ENCODE results near the gene HCN4.

HCN4 gene

DNA sequence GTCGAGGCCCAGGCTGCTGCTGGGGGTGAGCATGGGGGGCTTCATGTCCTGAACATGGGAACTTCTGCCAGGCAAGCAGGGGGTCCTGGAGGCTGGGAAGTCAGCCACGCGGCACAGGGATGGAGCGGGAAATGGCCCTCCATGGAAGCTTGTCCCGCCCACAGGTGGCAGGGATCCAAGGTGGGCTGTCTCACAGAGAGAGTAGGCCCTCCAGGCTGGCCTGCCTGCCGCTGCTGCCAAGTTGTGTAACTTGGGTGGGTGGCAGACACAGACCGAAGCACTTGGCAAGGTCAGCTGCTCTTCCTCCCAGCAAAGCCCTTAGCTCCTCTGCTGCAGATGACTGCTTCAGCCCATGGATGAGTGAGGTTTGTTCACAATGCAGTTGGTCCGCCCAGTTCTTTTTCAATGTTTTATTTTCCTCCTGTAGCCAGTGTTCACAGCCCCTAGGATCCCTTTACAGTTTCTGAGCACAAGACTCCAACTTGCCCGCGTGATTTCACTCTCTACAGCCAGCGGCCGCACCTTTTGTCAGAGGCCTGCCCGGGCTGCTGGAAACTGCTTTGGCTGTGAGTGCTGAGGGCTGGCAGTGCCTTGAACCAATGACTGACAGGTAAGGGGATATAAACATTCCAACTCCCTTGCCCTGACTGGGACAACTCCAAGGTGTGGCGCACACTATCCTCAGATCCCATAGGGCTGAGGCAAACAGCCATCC, 26.7 kb downstream of the HCN4 start:
- DNase-seq (ENCODE audit: low read depth in 2 of 2) = peak in 1 of 2 donors; percentile 37

GRCh38 chr15:73340502-73341192, 28.1 kb downstream of the HCN4 start:
- H3K4me3 ChIP-seq (replicated peaks in 1 of 2; ENCODE audit: low read depth in 2 of 2, low read length in 2 of 2) = no peak overlapping the region
- no peak for TF ChIP-seq CTCF (IDR thresholded peaks at IDR 0.05; ENCODE audit: low read depth, low read length)
- no peak for DNase-seq (ENCODE audit: low read depth in 2 of 2)

More for the DNA sequence above, 26.7 kb downstream of the HCN4 start:
- no peak overlapping the region for H3K4me3 ChIP-seq (replicated peaks in 1 of 2; ENCODE audit: low read depth in 2 of 2, low read length in 2 of 2)
- TF ChIP-seq CTCF (IDR thresholded peaks at IDR 0.05; ENCODE audit: low read depth, low read length) = no peak

DNA sequence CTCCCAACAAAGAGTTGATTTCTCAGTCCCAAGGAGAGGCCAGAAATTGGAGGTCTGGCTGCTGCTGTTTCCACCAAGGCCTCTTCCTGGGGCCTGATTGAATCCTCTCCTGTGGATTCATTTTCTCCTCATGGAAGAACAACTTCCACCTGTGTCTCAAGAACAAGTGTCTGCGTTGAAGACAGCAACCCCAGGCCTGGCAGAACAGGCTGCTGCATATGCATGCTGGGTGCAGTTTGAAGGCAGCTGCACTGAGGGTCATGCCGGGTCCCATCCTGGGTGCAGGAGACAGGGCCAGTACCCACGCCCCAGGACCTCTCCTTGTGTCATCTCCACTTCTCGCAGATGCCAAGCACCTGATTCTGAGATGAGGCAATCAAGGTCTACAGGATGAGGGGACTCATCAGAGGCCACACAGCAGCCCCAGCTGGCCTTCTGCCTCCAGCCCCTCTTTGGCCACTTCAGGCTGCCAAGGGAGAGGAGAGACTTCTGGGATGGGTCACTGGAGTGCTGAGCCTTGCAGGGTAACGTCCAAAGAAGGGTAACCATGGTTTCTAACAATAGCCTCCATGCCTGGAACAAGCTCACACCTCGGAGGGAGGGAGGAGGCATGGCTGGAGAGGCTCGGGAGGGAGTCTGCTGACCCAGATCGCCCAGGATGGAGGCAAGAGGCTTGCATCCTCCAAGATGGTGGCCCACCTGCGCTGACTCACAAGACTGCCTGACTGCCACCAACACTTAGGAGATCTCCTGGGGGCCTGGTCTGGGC, 30.0 kb downstream of the HCN4 start:
- no peak for TF ChIP-seq CTCF (IDR thresholded peaks at IDR 0.05; ENCODE audit: low read depth, low read length)
- DNase-seq (ENCODE audit: low read depth in 2 of 2) = no peak
- H3K4me3 ChIP-seq (replicated peaks in 1 of 2; ENCODE audit: low read depth in 2 of 2, low read length in 2 of 2) = no peak overlapping the region

- no peak for TF ChIP-seq CTCF (IDR thresholded peaks at IDR 0.05; ENCODE audit: low read depth, low read length)
- H3K4me3 ChIP-seq (replicated peaks in 1 of 2; ENCODE audit: low read depth in 2 of 2, low read length in 2 of 2) = no peak overlapping the region
- DNase-seq (ENCODE audit: low read depth in 2 of 2) = no peak
Measured at GRCh38 chr15:73338058-73338457, 30.7 kb downstream of the HCN4 start.

DNA sequence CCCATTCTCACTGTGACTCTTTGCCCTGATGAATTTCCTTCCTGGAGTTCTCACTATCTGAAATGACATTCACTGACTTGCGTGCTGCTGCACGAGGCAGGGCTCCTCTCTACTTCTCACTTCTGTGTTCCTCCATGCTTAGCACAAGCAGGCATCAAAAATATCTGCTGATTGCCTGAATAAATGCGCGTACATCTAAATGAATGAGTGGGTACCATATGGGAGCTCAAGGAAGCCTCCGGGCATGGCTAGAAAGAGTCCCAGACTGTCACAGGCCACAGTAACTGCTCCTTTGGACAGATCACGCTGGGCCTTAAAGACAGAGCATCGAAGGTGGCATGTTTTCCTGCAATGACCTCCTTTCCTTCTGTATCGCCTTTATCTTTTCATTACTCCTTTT, 31.6 kb downstream of the HCN4 start:
- H3K4me3 ChIP-seq (replicated peaks in 1 of 2; ENCODE audit: low read depth in 2 of 2, low read length in 2 of 2) = no peak overlapping the region
- DNase-seq (ENCODE audit: low read depth in 2 of 2) = no peak
- no peak for TF ChIP-seq CTCF (IDR thresholded peaks at IDR 0.05; ENCODE audit: low read depth, low read length)

- no peak for DNase-seq (ENCODE audit: low read depth in 2 of 2)
- no peak overlapping the region for H3K4me3 ChIP-seq (replicated peaks in 1 of 2; ENCODE audit: low read depth in 2 of 2, low read length in 2 of 2)
- no peak for TF ChIP-seq CTCF (IDR thresholded peaks at IDR 0.05; ENCODE audit: low read depth, low read length)
Measured at GRCh38 chr15:73336756-73337155, 32.0 kb downstream of the HCN4 start.

All from cardiac fibroblast (primary cell).